T-helper 2 cell treated with Interferon-gamma antibody and Interleukin-4, amounts not matched to agents 100 ng/mL and 5 ng/mL, for 36 hours (primary cell): ENCODE data around the gene SCAF1. TPM values are rescaled to one million over a fixed set of nuclear protein-coding genes. Genes with fewer than 3 reads are reported as not detected.

Source experiments
- intact Hi-C: fragments of 100-400 bp; cut with micrococcal nuclease; formaldehyde crosslinking; loops from one replicate; pipeline ENCODE4 v1.15.1; 2023
- total RNA-seq: library from RNA; stranded (reverse); gene quantifications from 2 replicates; pipeline ENCODE4 v1.2.3, GENCODE V29; 2022

The SCAF1 gene
- total RNA-seq, 1 donor from 2014 or later: 65.4 TPM

DNA sequence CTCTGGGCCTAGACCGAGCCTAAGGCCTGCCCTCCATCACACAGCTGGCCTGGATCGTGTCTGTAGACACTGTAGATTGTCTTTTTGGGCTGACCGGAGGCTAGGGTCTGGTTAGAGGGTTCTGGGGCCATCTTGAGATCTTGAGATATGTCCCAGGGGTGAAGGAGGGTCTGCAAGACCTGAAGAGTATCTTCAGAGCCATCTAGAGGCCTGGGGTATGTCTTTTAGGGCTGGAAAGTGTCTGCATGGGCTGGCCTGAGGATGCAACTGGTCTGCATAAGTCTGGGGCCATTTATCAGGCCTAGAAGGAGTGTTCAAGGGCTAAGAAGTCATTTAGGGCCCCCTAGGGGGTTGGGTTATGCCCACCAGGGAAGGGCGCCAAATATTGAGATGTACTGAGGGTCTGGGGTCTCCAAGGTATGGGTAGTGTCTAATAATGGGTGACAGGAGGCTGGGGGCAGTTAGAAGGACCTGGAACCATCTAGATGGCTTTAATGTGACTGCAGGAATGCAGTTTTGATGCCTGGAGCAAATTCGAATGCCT is 555 bp downstream of the SCAF1 start:
- intact Hi-C loops: loop anchor here (1.0 to 2.0 kb wide), 2 partner anchors 23 to 234 kb away; partner anchors contain the start of genes AKT1S1, BCL2L12, IRF3 and TBC1D17

DNA sequence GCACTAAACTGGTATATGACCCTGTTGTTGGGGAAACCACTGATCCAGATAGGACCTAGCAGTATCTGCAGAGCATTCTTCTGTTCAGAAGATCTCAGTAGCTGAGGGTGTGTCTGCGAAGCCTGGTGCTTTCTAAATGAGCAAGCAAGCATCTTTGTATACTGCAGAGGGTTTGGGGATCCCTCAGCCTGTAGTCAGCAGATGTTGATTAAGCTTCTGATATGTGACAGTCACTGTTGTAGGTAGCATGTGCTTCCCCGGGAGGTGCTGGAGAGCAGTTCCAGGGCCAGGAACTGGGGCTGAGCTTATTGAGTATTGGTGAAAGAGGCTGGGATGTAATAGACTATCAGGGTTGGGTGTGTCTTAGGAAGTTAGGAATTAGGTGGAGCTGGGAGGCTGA is 1.5 kb downstream of the SCAF1 start:
- intact Hi-C loops: loop anchor here (2.0 kb wide), 1 partner anchor 233 kb away; the partner anchor contains the start of genes AKT1S1 and TBC1D17

DNA sequence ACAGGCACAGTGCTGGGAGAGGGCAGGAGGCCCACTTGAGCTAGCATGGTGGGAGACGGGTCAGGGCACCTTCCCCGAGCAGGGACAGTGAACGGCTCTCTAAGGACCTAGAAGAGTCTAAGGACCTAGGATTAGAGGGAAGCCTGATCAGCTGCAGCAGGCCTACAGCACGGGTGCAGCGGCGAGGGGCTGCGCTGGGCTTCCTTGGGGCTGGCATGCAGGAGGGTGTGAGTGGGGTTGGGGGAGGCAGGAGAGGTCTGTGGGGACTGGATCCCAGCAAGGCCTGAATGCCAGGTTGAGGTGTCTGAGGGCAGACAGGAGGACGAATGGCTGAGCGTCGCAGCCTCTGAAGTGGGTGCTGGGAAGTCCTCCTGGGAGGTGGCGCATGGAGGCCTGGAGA is 3.6 kb downstream of the SCAF1 start:
- intact Hi-C loops: no loop called here

DNA sequence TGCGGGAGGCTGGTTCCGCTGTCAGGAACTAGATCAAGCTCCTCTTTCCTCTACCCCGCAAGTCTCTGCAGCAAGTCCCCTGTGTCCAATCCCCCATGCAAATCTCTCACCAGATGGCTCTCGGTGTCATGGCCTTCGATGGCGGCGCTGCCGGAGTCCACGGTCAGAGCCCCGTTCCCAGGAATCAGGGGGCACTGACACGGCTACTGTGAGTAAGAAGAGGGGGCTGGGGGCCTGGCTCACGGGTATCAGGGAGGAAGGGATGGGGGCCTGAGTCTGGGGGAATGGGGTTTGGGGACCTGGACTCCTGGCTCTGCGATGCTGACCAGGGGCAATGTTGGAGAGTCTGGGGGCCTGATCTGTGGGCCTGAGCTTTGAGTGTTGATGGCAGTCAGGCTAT is 4.0 kb downstream of the SCAF1 start:
- intact Hi-C loops: no loop called here

DNA sequence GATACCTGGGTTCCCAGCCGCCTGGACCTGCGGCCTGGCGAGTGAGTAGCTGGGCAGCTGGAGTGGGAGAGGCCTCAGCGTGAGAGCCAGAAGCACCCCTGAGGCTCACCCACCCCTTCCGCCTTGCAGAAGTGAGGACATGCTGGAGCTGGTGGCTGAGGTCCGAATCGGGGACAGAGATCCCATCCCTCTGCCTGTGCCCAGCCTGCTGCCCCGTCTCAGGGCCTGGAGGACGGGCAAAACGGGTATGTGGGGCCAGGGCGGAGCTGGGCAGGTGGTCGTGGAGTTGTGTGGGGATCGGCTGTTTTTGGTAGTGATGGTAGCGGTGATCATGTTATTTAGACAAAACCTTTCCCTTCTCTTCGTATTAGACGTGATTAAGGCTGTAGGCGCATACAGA is 4.6 kb downstream of the SCAF1 start:
- intact Hi-C loops: no loop called here

DNA sequence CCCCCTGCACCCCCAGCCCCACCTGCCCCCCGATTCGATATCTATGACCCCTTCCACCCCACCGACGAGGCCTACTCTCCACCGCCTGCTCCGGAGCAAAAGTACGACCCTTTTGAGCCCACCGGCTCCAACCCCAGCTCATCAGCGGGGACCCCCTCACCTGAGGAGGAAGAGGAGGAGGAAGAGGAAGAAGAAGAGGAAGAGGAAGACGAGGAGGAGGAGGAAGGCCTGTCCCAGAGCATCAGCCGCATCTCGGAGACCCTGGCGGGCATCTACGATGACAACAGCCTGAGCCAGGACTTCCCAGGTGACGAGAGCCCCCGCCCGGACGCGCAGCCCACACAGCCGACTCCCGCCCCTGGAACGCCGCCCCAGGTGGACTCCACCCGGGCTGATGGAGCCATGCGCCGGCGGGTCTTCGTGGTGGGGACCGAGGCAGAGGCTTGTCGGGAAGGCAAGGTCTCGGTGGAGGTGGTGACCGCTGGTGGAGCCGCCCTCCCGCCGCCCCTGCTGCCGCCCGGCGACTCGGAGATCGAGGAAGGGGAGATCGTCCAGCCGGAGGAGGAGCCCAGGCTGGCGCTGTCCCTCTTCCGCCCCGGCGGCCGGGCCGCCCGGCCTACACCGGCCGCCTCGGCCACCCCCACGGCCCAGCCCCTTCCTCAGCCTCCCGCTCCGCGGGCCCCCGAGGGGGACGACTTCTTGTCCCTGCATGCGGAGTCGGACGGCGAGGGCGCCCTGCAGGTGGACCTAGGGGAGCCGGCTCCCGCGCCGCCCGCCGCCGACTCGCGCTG is 9.2 kb downstream of the SCAF1 start:
- intact Hi-C loops: no loop called here

DNA sequence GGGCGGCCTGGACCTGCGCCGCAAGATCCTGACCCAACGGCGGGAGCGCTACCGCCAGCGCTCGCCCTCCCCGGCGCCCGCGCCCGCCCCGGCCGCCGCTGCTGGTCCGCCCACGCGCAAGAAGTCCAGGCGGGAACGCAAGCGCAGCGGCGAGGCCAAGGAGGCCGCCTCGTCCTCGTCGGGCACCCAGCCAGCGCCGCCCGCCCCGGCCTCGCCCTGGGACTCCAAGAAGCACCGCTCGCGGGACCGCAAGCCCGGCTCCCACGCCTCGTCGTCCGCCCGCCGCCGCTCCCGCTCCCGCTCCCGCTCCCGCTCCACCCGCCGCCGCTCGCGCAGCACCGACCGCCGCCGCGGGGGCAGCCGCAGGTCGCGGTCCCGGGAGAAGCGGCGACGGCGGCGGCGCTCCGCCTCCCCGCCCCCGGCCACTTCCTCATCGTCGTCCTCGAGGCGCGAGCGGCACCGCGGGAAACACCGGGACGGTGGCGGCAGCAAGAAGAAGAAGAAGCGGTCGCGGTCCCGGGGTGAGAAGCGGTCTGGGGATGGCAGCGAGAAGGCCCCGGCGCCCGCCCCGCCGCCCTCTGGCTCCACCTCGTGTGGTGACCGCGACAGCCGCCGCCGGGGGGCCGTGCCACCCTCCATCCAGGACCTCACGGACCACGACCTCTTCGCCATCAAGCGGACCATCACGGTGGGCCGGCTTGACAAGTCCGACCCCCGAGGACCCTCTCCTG is 10.0 kb downstream of the SCAF1 start:
- intact Hi-C loops: no loop called here

DNA sequence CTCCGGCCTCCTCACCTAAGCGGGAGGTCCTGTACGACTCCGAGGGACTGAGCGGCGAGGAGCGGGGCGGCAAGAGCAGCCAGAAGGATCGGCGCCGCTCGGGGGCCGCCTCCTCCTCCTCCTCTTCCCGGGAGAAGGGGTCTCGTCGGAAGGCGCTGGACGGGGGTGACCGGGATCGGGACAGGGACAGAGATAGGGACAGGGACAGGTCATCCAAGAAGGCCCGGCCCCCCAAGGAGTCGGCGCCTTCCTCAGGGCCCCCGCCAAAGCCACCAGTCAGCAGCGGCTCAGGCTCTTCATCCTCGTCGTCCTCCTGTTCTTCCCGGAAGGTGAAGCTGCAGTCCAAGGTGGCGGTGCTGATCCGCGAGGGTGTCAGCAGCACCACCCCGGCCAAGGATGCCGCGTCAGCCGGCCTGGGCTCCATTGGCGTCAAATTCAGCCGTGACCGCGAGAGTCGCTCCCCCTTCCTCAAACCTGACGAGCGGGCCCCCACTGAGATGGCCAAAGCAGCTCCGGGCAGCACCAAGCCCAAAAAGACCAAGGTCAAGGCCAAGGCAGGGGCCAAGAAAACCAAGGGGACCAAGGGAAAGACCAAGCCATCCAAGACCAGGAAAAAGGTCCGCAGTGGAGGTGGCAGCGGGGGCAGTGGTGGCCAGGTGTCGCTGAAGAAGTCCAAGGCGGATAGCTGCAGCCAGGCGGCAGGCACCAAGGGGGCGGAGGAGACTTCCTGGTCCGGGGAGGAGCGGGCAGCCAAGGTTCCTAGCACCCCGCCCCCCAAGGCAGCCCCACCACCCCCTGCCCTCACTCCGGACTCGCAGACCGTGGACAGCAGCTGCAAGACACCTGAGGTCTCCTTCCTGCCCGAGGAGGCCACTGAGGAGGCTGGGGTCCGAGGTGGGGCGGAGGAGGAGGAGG is 10.8 kb downstream of the SCAF1 start:
- intact Hi-C loops: no loop called here

DNA sequence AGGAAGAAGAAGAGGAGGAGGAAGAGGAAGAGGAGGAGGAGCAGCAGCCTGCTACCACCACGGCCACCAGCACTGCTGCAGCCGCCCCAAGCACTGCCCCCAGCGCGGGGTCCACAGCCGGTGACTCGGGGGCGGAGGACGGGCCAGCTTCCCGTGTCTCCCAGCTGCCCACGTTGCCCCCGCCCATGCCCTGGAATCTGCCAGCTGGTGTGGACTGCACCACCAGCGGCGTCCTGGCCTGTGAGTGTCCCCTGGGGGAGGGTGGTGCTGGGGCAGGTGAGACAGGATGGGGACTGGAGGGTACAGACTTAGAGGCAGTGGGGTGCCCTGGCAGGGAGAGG is 11.4 kb downstream of the SCAF1 start:
- intact Hi-C loops: no loop called here

DNA sequence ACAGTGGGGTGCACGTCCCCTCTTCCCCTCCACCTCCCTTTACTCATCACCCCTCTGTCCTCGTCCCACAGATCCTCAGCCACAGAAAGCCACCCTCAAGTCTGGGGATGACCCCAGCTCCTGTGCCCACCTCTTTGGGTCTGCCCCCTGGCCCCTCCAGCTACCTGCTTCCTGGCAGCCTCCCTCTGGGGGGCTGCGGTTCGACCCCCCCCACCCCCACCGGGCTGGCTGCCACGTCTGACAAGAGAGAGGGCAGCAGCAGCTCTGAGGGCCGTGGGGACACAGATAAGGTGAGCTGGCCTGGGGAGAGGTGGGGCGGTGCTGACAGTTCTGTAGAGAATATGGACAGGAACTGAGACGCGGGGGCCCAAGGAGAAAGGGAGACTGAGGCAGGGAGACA is 12.6 kb downstream of the SCAF1 start:
- intact Hi-C loops: no loop called here

DNA sequence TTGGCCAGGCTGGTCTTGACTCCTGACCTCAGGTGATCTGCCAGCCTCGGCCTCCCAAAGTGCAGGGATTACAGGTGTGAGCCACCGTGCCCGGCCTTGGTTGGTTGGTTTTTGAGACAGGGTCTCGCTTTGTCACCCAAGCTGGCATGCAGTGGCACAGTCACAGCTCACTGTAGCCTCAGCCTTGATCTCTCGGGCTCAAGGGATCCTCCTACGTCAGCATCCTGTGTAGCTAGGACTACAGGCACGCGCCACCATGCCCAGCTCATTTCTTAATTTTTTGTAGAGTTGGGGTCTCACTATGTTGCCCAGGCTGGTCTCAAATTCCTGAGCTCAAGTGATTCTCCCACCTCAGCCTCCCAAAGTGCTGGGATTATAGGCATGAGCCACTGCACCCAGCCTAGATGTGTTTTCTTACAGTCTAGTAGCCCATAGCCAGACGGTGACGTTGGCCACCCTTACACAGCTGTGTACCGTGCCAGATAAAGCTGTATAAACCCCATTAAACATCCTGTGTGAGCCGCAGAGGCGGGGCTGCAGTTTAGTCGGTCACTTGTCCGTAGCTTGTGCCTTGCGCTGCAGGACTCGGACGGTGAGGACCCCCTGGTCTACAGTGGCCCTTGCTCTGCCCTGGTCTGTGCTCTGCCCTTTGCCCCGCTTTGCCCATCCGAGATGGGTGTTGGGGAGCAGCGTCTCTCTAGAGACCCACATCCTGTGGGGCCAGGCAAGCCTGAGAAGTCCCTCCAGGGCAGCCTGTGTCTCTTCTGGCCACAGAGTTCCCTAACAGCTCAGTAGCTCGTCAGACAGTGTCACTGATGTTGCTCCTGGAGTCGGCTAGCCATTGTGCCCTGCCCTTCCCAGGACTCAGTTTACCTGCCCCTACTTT is 13.8 kb downstream of the SCAF1 start:
- intact Hi-C loops: no loop called here

DNA sequence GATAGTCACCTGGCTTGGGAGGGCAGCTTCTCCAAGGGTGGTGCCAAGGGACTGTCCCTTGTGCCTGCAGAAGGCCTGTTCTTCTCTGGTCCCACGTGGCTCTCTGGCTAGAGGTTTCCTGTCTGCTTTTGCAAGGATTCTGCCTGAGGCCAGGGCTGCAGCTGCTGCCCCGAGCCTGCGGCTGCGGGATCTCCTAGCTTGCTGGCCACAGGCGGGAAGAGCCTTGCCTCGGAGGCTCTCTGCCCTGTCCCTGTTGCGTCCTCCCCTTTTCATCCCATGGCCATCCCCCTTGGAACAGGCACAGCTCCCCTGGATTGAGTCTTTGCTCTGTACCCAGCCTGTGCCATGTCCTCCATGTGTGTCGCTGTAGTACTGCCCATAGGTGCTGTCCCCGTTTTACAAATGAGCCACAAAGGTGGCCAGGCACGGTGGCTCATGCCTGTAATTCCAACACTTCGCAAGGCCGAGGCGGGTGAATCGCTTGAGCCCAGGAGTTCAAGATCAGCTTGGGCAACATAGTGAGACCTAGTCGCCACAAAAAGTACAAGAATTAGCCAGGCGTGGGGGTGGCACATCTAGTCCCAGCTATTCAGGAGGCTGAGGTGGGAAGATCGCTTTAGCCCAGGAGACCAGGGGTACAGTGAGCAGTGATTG is 14.6 kb downstream of the SCAF1 start:
- intact Hi-C loops: no loop called here

DNA sequence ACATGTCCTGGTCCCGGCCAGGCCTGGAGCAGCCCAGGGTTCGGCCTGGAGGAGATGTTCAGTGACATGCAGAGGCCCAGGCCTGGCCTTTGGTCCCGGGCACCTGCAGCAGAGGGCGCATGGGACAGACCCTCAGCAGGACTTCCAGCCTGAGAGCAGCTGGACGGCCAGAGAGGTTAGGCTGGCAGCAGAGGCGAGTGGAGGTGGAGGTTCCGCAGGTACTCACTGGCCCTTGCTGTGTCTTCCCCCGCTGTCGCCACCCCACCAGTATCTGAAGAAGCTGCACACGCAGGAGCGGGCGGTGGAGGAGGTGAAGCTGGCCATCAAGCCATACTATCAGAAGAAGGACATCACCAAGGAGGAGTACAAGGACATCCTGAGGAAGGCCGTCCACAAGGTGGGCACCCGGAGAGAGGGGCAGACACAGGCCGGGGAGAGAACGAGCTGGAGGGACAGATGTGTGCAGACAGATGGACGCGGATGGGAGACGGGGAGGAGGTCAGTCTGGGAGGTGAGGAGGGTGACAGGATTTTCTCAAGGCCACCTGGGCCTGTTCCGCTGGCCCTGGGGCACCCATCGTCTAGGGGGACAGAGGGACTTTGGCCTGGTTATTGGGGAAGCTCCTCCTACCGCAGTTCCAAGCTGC is 15.6 kb downstream of the SCAF1 start:
- intact Hi-C loops: no loop called here

DNA sequence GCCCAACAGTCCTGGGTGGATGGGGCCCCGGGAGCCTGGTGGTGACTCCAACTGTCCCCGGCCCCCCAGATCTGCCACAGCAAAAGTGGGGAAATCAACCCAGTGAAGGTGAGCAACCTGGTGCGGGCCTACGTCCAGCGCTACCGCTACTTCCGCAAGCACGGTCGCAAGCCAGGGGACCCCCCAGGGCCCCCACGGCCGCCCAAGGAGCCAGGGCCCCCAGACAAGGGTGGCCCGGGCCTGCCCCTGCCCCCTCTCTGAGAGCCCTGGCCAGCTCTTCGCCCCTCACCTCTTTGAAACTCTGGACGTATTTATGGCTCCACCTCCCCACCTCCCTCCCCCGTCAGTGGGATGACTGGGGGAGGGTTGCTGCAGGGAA is 16.1 kb downstream of the SCAF1 start:
- intact Hi-C loops: no loop called here

DNA sequence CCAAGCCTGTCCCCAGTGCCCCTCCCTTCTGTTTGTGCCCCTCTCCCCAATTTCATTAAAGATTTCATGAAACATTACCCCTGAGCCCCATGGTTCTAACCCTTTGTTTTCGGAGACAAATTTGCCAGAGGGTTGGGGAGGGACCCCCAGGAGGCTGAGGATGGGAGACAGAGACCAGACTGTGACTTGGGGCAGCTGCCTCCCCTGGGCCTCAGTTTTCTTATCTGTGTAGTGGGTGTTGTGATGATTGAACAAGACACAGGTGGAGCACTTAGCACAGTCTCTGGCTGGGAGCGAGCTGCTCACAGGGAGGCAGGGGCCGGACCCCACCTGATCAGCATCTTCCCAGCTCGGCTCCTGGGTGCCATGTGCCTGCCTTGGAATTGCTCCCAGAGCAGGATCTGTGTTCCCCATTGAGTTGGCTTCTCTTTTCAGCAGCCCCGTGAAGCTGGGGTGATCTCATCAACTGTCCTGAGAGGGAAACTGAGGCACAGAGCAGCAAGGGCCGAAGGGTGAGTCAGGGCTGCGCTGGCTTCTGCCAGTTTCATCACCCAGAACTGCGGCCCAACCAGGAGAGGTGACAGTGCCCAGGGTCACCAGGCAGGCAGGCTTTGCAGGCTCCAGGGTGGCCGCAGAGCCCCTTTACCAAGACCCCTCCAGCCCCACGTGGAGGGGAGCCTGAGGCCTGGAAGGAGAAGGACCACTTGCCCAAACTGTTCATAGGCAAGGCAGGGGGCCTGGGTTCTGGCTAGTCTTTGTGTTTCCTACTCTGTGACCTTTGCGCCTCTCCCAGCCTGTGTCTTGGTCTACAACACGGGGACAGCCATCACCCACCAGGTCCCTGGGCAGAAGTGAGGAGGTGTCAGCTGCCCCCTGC is 16.8 kb downstream of the SCAF1 start:
- intact Hi-C loops: no loop called here

DNA sequence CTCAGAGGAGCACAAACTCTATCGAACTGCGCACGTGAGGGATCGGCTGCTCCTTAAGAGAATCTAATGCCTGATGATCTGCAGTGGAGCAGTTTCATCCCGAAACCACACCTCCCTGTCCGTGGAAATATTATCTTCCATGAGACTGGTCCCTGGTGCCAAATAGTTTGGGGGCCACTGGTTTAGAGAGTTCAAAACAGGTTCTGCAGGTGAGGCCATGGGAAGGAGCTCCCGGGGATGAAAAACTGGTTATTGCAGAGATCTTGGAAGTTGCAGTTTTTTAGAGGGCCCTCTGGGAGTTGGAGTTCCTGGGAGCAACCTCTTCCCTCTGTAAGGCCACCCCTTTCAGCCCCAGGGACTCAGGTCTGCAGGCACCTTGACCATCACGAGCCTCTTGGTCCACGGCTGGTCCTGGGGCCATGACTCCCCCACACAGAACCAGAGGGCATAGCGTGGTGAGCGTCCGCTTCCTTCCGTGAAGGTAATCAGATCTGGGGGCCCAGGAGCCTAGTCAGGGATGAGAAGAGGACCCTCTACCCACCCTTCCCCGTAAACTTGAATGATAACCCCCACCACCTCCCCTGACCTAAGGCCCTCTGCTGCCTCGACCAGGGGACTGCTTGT is 18.4 kb downstream of the SCAF1 start:
- intact Hi-C loops: no loop called here

DNA sequence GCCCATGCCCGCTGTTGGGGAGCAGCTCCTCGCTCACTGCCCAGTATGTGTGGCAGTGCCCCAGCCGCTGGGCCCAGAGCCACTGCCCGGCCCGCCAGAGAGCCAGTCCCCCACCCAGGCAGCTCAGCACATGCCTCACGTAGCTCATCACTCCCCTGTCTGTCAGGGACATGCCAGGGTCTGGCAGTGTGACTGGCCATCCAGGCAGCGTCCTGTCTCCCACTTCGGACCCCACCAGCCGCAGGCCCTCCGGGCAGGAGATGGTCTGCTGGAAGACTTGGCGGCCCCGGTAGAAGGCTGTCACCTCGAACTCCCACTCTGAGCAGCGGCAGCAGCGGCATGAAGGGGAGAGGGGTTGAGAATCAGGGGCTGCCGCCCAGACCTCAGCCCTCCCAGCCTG is 20.0 kb downstream of the SCAF1 start:
- intact Hi-C loops: no loop called here

DNA sequence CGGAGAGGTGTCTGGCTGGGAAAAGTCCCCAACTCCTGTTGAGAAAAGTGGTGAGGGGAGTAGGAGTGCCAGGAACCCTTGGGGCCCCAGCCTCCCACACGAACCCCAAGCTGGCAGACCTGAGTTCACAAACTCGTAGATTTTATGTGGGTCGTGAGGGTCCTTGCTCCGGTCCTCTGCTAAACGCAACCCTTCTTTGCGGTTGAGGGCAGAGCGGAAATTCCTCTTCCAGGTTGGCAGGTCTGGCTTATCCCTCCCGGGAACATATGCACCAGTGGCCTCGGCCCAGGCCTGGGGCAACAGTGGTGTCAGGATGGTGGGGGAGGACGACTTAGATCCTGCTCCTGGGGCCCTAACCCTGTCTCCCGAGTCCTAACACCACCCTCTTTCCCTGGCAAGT is 21.2 kb downstream of the SCAF1 start:
- intact Hi-C loops: no loop called here
